Stomach (tissue), 4 donors: ENCODE data around the gene VPS72.

Source experiments
- POLR2A ChIP-seq, 4 donors: fragments of 450-650 bp; IDR thresholded peaks; one replicate each; pipeline ENCODE4 v1.6.1; 2016; ENCODE audit warnings: antibody characterized with exemption in 4 of 4, control low read depth in 2 of 4, mild to moderate bottlenecking in 1 of 4, moderate library complexity in 1 of 4
- TF ChIP-seq, protein P1 (sequence below), 7 experiments: fragments of 450-650 bp in 4 of 7; fragments of 200-600 bp in 3 of 7; sonication (generic) in 3 of 7; IDR thresholded peaks; one replicate each; pipeline ENCODE4 v1.5.1; 2016 to 2019; ENCODE audit warnings: antibody characterized with exemption in 7 of 7, control low read depth in 2 of 7, mild to moderate bottlenecking in 1 of 7

DNA sequence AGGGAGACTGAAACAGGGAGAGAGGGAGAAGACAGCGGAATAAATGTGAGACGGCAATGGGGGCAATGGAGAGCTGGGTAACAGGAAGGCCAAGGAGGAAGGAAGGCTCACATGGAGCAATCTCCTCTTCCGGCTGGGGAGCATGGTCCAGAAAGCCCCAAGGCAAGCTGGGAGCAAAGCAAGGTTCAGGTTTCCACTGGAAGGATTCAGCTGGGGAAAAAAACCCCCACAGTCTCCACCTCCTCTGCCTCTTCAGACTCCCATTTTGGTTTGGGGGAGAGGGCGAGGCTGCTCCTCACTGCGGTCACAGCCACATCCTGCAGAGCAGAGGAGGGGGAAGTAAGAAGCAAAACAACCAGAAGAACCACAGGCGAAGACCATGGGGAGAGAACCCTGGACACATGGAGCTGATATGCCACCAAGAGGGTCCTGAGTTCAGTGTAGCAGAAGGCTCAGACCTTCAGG, 32.9 kb downstream of the VPS72 start:
- TF ChIP-seq, protein P1, sequence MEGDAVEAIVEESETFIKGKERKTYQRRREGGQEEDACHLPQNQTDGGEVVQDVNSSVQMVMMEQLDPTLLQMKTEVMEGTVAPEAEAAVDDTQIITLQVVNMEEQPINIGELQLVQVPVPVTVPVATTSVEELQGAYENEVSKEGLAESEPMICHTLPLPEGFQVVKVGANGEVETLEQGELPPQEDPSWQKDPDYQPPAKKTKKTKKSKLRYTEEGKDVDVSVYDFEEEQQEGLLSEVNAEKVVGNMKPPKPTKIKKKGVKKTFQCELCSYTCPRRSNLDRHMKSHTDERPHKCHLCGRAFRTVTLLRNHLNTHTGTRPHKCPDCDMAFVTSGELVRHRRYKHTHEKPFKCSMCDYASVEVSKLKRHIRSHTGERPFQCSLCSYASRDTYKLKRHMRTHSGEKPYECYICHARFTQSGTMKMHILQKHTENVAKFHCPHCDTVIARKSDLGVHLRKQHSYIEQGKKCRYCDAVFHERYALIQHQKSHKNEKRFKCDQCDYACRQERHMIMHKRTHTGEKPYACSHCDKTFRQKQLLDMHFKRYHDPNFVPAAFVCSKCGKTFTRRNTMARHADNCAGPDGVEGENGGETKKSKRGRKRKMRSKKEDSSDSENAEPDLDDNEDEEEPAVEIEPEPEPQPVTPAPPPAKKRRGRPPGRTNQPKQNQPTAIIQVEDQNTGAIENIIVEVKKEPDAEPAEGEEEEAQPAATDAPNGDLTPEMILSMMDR (IDR thresholded peaks at IDR 0.05): no peak
- TF ChIP-seq POLR2A (IDR thresholded peaks at IDR 0.05): no peak
